Middle frontal gyrus (tissue), 1 donor: ENCODE results near the gene POLR2A.
"Not testable (repeated sequence)": the region's sequence is repeated elsewhere in the genome, so short reads cannot be mapped to it uniquely, and the experiment has no call there.

Experiments
- DNase-seq: peaks from one replicate; pipeline ENCODE4 v3.0.0-alpha.2; 2015; ENCODE audit warnings: low spot score; ENCODE audit errors: extremely low spot score

POLR2A gene

GRCh38 chr17:7478276-7479212 is 5.6 kb upstream of the POLR2A start:
- no peak for DNase-seq

GRCh38 chr17:7479213-7480088 is 4.7 kb upstream of the POLR2A start, which contains the start of gene ZBTB4:
Gene ZBTB4, minus strand, starts transcription at chr17:7479631. Its CDS starts 12,830 bp downstream, at chr17:7466801.
- DNase-seq: no peak

GRCh38 chr17:7480089-7480384 is 4.1 kb upstream of the POLR2A start:
- no peak for DNase-seq

- DNase-seq: not testable (repeated sequence)
Observed at GRCh38 chr17:7481275-7481674, 2.9 kb upstream of the POLR2A start, which contains the start of gene SLC35G6. Gene SLC35G6, plus strand, starts transcription at chr17:7481446. Its CDS starts 71 bp downstream, at chr17:7481517.

GRCh38 chr17:7481842-7482741 is 2.1 kb upstream of the POLR2A start:
- DNase-seq: not testable (repeated sequence)

GRCh38 chr17:7482742-7483088 is 1.5 kb upstream of the POLR2A start:
- DNase-seq: not testable (repeated sequence)

GRCh38 chr17:7483255-7484066 is 705 bp upstream of the POLR2A start:
- DNase-seq: peak; percentile 88

- DNase-seq: no peak
Observed at GRCh38 chr17:7484919-7485377, 782 bp downstream of the POLR2A start.

- no peak for DNase-seq
Observed at GRCh38 chr17:7486181-7486580, 2.0 kb downstream of the POLR2A start.

- DNase-seq: no peak
Observed at GRCh38 chr17:7490144-7490543, 6.0 kb downstream of the POLR2A start.

GRCh38 chr17:7491583-7491982 is 7.4 kb downstream of the POLR2A start:
- DNase-seq: no peak

- no peak for DNase-seq
Observed at GRCh38 chr17:7493941-7494340, 9.8 kb downstream of the POLR2A start.

- no peak for DNase-seq
Observed at GRCh38 chr17:7495906-7496434, 11.8 kb downstream of the POLR2A start.

GRCh38 chr17:7496470-7497183 is 12.5 kb downstream of the POLR2A start:
- DNase-seq: no peak

GRCh38 chr17:7497228-7497627 is 13.1 kb downstream of the POLR2A start:
- no peak for DNase-seq

- no peak for DNase-seq
Observed at GRCh38 chr17:7497636-7498035, 13.5 kb downstream of the POLR2A start.

GRCh38 chr17:7499161-7499560 is 15.0 kb downstream of the POLR2A start:
- DNase-seq: no peak

- DNase-seq: no peak
Observed at GRCh38 chr17:7501729-7502128, 17.6 kb downstream of the POLR2A start.

GRCh38 chr17:7502171-7502847 is 18.1 kb downstream of the POLR2A start:
- no peak for DNase-seq
